MM.1S (cell line): ENCODE measurements around the gene CYTH3.

Source experiments
- EZH2 ChIP-seq: fragments of 300-600 bp; sonication (generic); optimal IDR thresholded peaks from 2 replicates; pipeline ENCODE3; 2017; ENCODE audit warnings: low read depth, mild to moderate bottlenecking, antibody characterized with exemption, low read length, mixed read lengths
- TF ChIP-seq, protein P1 (sequence below): fragments of 300-600 bp; sonication (generic); IDR thresholded peaks from 2 replicates; pipeline ENCODE4 v1.5.1; 2016; ENCODE audit warnings: antibody characterized with exemption, low read length, mixed read lengths

DNA sequence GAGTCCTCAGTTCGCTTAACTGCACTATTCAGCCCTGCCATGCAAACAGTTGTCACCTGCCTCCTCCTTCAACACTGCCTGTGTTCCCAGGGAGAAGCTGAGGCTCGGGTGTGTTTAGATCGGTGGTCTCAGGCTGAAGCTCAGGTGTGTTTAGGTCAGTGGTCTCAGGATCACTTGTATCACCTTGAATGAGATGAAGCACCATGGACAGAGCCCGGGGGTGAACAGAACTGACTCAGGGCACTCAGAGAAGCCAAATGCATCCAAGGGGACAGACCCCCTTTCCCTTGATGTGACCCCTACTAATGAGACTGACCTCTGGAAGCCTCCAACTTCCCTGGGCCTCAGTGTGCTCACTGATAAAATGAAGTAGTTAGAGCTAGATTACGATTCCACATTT is 84.0 kb downstream of the CYTH3 start:
- TF ChIP-seq, protein P1, sequence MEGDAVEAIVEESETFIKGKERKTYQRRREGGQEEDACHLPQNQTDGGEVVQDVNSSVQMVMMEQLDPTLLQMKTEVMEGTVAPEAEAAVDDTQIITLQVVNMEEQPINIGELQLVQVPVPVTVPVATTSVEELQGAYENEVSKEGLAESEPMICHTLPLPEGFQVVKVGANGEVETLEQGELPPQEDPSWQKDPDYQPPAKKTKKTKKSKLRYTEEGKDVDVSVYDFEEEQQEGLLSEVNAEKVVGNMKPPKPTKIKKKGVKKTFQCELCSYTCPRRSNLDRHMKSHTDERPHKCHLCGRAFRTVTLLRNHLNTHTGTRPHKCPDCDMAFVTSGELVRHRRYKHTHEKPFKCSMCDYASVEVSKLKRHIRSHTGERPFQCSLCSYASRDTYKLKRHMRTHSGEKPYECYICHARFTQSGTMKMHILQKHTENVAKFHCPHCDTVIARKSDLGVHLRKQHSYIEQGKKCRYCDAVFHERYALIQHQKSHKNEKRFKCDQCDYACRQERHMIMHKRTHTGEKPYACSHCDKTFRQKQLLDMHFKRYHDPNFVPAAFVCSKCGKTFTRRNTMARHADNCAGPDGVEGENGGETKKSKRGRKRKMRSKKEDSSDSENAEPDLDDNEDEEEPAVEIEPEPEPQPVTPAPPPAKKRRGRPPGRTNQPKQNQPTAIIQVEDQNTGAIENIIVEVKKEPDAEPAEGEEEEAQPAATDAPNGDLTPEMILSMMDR = no peak
- TF ChIP-seq EZH2 = no peak
